GM18498 (cell line): ENCODE measurements around the gene CCL14.
"Not testable (repeated sequence)": the region's sequence is repeated elsewhere in the genome, so short reads cannot be mapped to it uniquely, and the experiment has no call there.

Experiments used
- ATAC-seq: cut with Tn5 transposase; IDR thresholded peaks from one replicate; pipeline ENCODE4 v1.9.1; 2021; ENCODE audit warnings: mild to moderate bottlenecking, moderate library complexity; ENCODE audit not compliant: unreplicated experiment

Gene CCL14

GRCh38 chr17:35943537-35943936 is 43.0 kb downstream of the CCL14 start, which contains the start of gene LYZL6:
TSS of gene LYZL6 (minus strand) at chr17:35943713. CDS start at chr17:35939356, 4,357 bp downstream.
- ATAC-seq, result no peak

GRCh38 chr17:35942588-35943186 is 43.8 kb downstream of the CCL14 start:
- ATAC-seq, result no peak

GRCh38 chr17:35938492-35938891 is 48.0 kb downstream of the CCL14 start:
- not testable (repeated sequence) for ATAC-seq

DNA sequence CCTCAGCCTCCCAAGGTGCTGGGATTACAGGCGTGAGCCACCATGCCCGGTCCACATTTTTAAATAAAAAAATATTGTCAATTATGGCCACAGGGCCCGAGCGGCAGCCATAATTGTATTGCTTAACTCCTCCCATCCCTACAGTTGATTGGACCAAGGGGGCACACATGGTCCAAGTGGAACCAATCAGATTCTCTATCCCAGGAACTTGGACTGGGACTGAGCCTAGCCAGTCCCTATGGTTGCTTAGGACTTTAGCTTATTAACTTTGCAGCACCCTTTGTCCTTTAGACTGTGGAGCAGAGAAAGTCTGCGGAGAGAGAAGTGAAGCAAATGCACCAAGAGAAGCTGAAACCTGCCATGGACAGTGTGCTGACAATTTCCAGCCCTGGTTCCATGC is 50.5 kb downstream of the CCL14 start:
- ATAC-seq, result no peak

GRCh38 chr17:35934760-35935159 is 51.8 kb downstream of the CCL14 start:
- ATAC-seq, result no peak
